T follicular helper cell (primary cell): ENCODE data around the gene OR4C45.
"Not testable (repeated sequence)": the region's sequence is repeated elsewhere in the genome, so short reads cannot be mapped to it uniquely, and the experiment has no call there.

Experiments
- DNase-seq: peaks from one replicate; pipeline ENCODE4 v3.0.0-alpha.2; 2020; ENCODE audit warnings: low read depth
- total RNA-seq, 2 experiments: gene quantifications; one replicate each; lab custom pipeline; 2026; lab: John Stamatoyannopoulos, UW

OR4C45 gene
- total RNA-seq = 0 reads per million in 2 experiments

GRCh38 chr11:50032574-50032973, at the start of gene OR4C45:
Gene OR4C45 (plus strand): TSS chr11:50032874.
- DNase-seq = no peak

GRCh38 chr11:49995565-49995964, 37.1 kb upstream of the OR4C45 start:
- DNase-seq = no peak

- no peak for DNase-seq
Measured at GRCh38 chr11:50030193-50030592, 2.5 kb upstream of the OR4C45 start.

GRCh38 chr11:50036239-50036638, 3.6 kb downstream of the OR4C45 start:
- DNase-seq = not testable (repeated sequence)

GRCh38 chr11:50037251-50037650, 4.6 kb downstream of the OR4C45 start:
- DNase-seq = no peak

- no peak for DNase-seq
Measured at GRCh38 chr11:50044647-50045046, 12.0 kb downstream of the OR4C45 start.

GRCh38 chr11:50063056-50063455, 30.4 kb downstream of the OR4C45 start:
- not testable (repeated sequence) for DNase-seq

GRCh38 chr11:50070389-50070788, 37.7 kb downstream of the OR4C45 start:
- no peak for DNase-seq

GRCh38 chr11:50071584-50072225, 39.0 kb downstream of the OR4C45 start:
- DNase-seq = no peak

- DNase-seq = no peak
Measured at GRCh38 chr11:50072226-50073112, 39.8 kb downstream of the OR4C45 start.

GRCh38 chr11:50073113-50074105, 40.7 kb downstream of the OR4C45 start:
- no peak for DNase-seq

- no peak for DNase-seq
Measured at GRCh38 chr11:50074161-50074560, 41.5 kb downstream of the OR4C45 start.

- DNase-seq = no peak
Measured at GRCh38 chr11:50075856-50076255, 43.2 kb downstream of the OR4C45 start.

- DNase-seq = no peak
Measured at GRCh38 chr11:50077526-50077925, 44.9 kb downstream of the OR4C45 start.

GRCh38 chr11:50078001-50078400, 45.3 kb downstream of the OR4C45 start:
- DNase-seq = no peak

- not testable (repeated sequence) for DNase-seq
Measured at GRCh38 chr11:50078946-50079345, 46.3 kb downstream of the OR4C45 start.

GRCh38 chr11:50080256-50080655, 47.6 kb downstream of the OR4C45 start:
- DNase-seq = no peak
